Hippocampal formation (tissue), 2 donors: ENCODE results near the gene BRD3OS.
A peak's percentile ranks its signal among the peaks of the same experiment; 100 is the strongest.

Experiments
- DNase-seq, 2 donors: peaks; one replicate each; lab custom pipeline; 2025; lab: John Stamatoyannopoulos, UW

The BRD3OS gene

GRCh38 chr9:134052491-134052890, 27.2 kb downstream of the BRD3OS start:
- DNase-seq, result no peak

GRCh38 chr9:134052941-134053340, 27.7 kb downstream of the BRD3OS start:
- DNase-seq, result no peak

GRCh38 chr9:134053401-134053871, 28.2 kb downstream of the BRD3OS start:
- DNase-seq, result no peak

GRCh38 chr9:134053941-134054761, 28.9 kb downstream of the BRD3OS start:
- no peak for DNase-seq

GRCh38 chr9:134054891-134055811, 29.9 kb downstream of the BRD3OS start:
- DNase-seq, result no peak

GRCh38 chr9:134055981-134056461, 30.7 kb downstream of the BRD3OS start:
- DNase-seq, result peak in 1 of 2 donors; percentile 43

GRCh38 chr9:134056483-134057306, 31.4 kb downstream of the BRD3OS start:
- DNase-seq, result no peak

GRCh38 chr9:134057307-134057657, 32.0 kb downstream of the BRD3OS start:
- DNase-seq, result no peak

- no peak for DNase-seq
Measured at GRCh38 chr9:134057751-134058701, 32.7 kb downstream of the BRD3OS start.

GRCh38 chr9:134058716-134059115, 33.4 kb downstream of the BRD3OS start:
- no peak for DNase-seq

GRCh38 chr9:134059188-134059641, 33.9 kb downstream of the BRD3OS start:
- DNase-seq, result no peak

GRCh38 chr9:134059661-134060395, 34.5 kb downstream of the BRD3OS start:
- peak in 1 of 2 donors; percentile 12 for DNase-seq

- no peak for DNase-seq
Measured at GRCh38 chr9:134060546-134060945, 35.3 kb downstream of the BRD3OS start.

- no peak for DNase-seq
Measured at GRCh38 chr9:134061019-134061687, 35.9 kb downstream of the BRD3OS start.

GRCh38 chr9:134061688-134062371, 36.5 kb downstream of the BRD3OS start:
- no peak for DNase-seq

- DNase-seq, result no peak
Measured at GRCh38 chr9:134062461-134063087, 37.3 kb downstream of the BRD3OS start.

- DNase-seq, result no peak
Measured at GRCh38 chr9:134063088-134063570, 37.8 kb downstream of the BRD3OS start.
